K562 (cell line): Measurements from ENCODE around the gene FAM136A. TPM values are rescaled to one million over a fixed set of nuclear protein-coding genes. Genes with fewer than 3 reads are reported as not detected.

ENCODE experiments used
- ATF2 ChIP-seq: sonication (generic); formaldehyde crosslinking; IDR thresholded peaks from 2 replicates; pipeline ENCODE4 v1.8.1; 2022; ENCODE audit warnings: missing genetic modification reagents
- CREB3 ChIP-seq: fragments of 450-650 bp; conservative IDR thresholded peaks from 2 replicates; pipeline ENCODE4 v1.6.1; 2016; ENCODE audit warnings: missing genetic modification characterization, low read depth, mild to moderate bottlenecking, missing compliant biosample characterization, moderate library complexity
- GABPA ChIP-seq: fragments of 200-800 bp; sonication (Bioruptor generic); conservative IDR thresholded peaks from 2 replicates; pipeline ENCODE4 v1.6.1; 2016; ENCODE audit warnings: low read depth, missing genetic modification characterization, missing compliant biosample characterization
- ID3 ChIP-seq, 2 experiments: fragments of 250-450 bp in 1 of 2; fragments of 450-650 bp in 1 of 2; sonication (Bioruptor Pico) in 1 of 2; IDR thresholded peaks; 2 replicates each; pipeline versions ENCODE4 v1.6.1 to v1.8.0; 2016 to 2021; ENCODE audit warnings: mild to moderate bottlenecking in 2 of 2, moderate library complexity in 2 of 2, missing compliant biosample characterization in 1 of 2, missing genetic modification characterization in 1 of 2
- KLF1 ChIP-seq: fragments of 450-650 bp; IDR thresholded peaks from 2 replicates; pipeline ENCODE4 v1.6.1; 2016; ENCODE audit warnings: missing genetic modification characterization, missing compliant biosample characterization
- MAFK ChIP-seq: IDR thresholded peaks from 2 replicates; pipeline ENCODE4 v1.6.1; 2011; ENCODE audit warnings: low read length, improper control_type of control experiment
- MECOM ChIP-seq: fragments of 250-450 bp; sonication (Bioruptor Pico); IDR thresholded peaks from 2 replicates; pipeline ENCODE4 v1.8.0; 2022; ENCODE audit warnings: inconsistent platforms
- MYNN ChIP-seq, 2 experiments: sonication (generic); formaldehyde crosslinking in 1 of 2; IDR thresholded peaks; 2 replicates each; pipeline versions ENCODE4 v1.5.0 to v1.6.1; 2016 to 2020; ENCODE audit warnings: antibody characterized with exemption in 1 of 2, missing genetic modification reagents in 1 of 2
- NFYB ChIP-seq: IDR thresholded peaks from 2 replicates; pipeline ENCODE4 v1.6.1; 2011; ENCODE audit warnings: mild to moderate bottlenecking, moderate library complexity; ENCODE audit not compliant: insufficient read length; ENCODE audit errors: extremely low read depth
- NR2C2 ChIP-seq, 2 experiments: fragments of 200-800 bp in 1 of 2; sonication (Bioruptor generic) in 1 of 2; sonication (generic) in 1 of 2; formaldehyde crosslinking in 1 of 2; IDR thresholded peaks; 2 replicates each; pipeline versions ENCODE4 v1.6.1 to v1.8.0; 2016 to 2022; ENCODE audit warnings: mild to moderate bottlenecking in 1 of 2, missing compliant biosample characterization in 1 of 2, missing genetic modification characterization in 1 of 2, missing genetic modification reagents in 1 of 2
- PPARD ChIP-seq: fragments of 250-450 bp; sonication (Bioruptor Pico); IDR thresholded peaks from 2 replicates; pipeline ENCODE4 v1.8.0; 2022; ENCODE audit warnings: inconsistent platforms, mild to moderate bottlenecking, moderate library complexity
- SLC30A9 ChIP-seq: fragments of 250-450 bp; sonication (Bioruptor Pico); IDR thresholded peaks from 2 replicates; pipeline ENCODE4 v1.8.0; 2022; ENCODE audit warnings: mild to moderate bottlenecking, moderate library complexity
- TEAD4 ChIP-seq, 2 experiments: sonication (generic) in 1 of 2; formaldehyde crosslinking in 1 of 2; IDR thresholded peaks; 2 replicates each; pipeline versions ENCODE4 v1.6.1 to v1.8.0; 2012 to 2022; ENCODE audit warnings: borderline replicate concordance in 1 of 2, inconsistent platforms in 1 of 2, low read length in 1 of 2, mild to moderate bottlenecking in 1 of 2, missing genetic modification reagents in 1 of 2
- TSHZ1 ChIP-seq: fragments of 250-450 bp; sonication (Bioruptor Pico); IDR thresholded peaks from 2 replicates; pipeline ENCODE4 v1.4.0; 2020; ENCODE audit warnings: mild to moderate bottlenecking, moderate library complexity
- ZBTB12 ChIP-seq: fragments of 250-450 bp; sonication (Bioruptor Pico); IDR thresholded peaks from 2 replicates; pipeline ENCODE4 v1.4.0; 2020
- ZNF644 ChIP-seq: fragments of 200-800 bp; sonication (Bioruptor generic); IDR thresholded peaks from 2 replicates; pipeline ENCODE4 v1.6.1; 2016; ENCODE audit warnings: low read depth, missing genetic modification characterization, missing compliant biosample characterization
- ZNF785 ChIP-seq: fragments of 250-450 bp; sonication (Bioruptor Pico); IDR thresholded peaks from 2 replicates; pipeline ENCODE4 v1.4.0; 2020; ENCODE audit warnings: mild to moderate bottlenecking
- polyA plus RNA-seq, 8 experiments: library from polyadenylated mRNA; depleted of rRNA in 4 of 8; stranded (reverse) in 5 of 8; unstranded in 3 of 8; fragments of >200 nt; fragmentation: Nextera tagmentation in 2 of 8; fragmentation: Illumina TruSeq in 1 of 8; extraction: Ambion mirVana in 2 of 8; extraction: Trizol in 1 of 8; gene quantifications; 2 replicates each; pipeline versions ENCODE4 v1.2.1 to v1.2.3, GENCODE V29; 2011 to 2014; ENCODE audit warnings: inconsistent platforms in 1 of 8, missing spikeins in 1 of 8
- total RNA-seq, 7 experiments: library from RNA; depleted of rRNA in 6 of 7; stranded (reverse); fragments of >200 nt in 6 of 7; fragmentation: Illumina TruSeq in 2 of 7; extraction: Trizol in 2 of 7; gene quantifications; 2 replicates each; pipeline versions ENCODE4 v1.2.1 to v1.2.3, GENCODE V29; 2011 to 2021; ENCODE audit warnings: low replicate concordance in 1 of 7

Gene FAM136A
- total and polyA plus RNA-seq, 9 of the 15 experiments (the other 6 are each of a cell fraction or from before 2014, with no cell fraction given) = 89.0 to 151 (median 104) TPM

- TF ChIP-seq MYNN (IDR thresholded peaks at IDR 0.05) = no peak
- TF ChIP-seq MYNN (CRISPR knock-in tag; IDR thresholded peaks at IDR 0.05) = no peak
- no peak for TF ChIP-seq MAFK
- TF ChIP-seq GABPA (tag) = no peak
- no peak for TF ChIP-seq TEAD4 (IDR thresholded peaks at IDR 0.05; ENCODE audit: low read length)
- no peak for TF ChIP-seq TEAD4 (CRISPR knock-in tag; IDR thresholded peaks at IDR 0.05; ENCODE audit: borderline replicate concordance)
- no peak for TF ChIP-seq SLC30A9 (CRISPR knock-in tag)
- 0 out of 2 replicates have a peak, but pooled peaks have one; percentile 40 for TF ChIP-seq ZNF644 (tag)
- TF ChIP-seq KLF1 = no peak
- 0 out of 2 replicates have a peak, but pooled peaks have one; percentile 15 for TF ChIP-seq TSHZ1 (CRISPR knock-in tag)
- no peak for TF ChIP-seq NR2C2 (CRISPR knock-in tag; IDR thresholded peaks at IDR 0.05)
- TF ChIP-seq NR2C2 (tag; IDR thresholded peaks at IDR 0.05) = no peak
- TF ChIP-seq MECOM (CRISPR knock-in tag) = peak; percentile 78
- peak; percentile 69; the same call in 1 of the 2 replicates for TF ChIP-seq CREB3 (tag)
- no peak for TF ChIP-seq NFYB
- TF ChIP-seq ZBTB12 (CRISPR knock-in tag) = 0 out of 2 replicates have a peak, but pooled peaks have one; percentile 25
- no peak for TF ChIP-seq ID3 (CRISPR knock-in tag; IDR thresholded peaks at IDR 0.05)
- TF ChIP-seq ID3 (tag; IDR thresholded peaks at IDR 0.05) = peak; percentile 72
- TF ChIP-seq PPARD (CRISPR knock-in tag) = no peak
- TF ChIP-seq ATF2 = no peak
- TF ChIP-seq ZNF785 (CRISPR knock-in tag) = no peak
These were observed 46.1 kb downstream of the FAM136A start (continued) for GRCh38 chr2:70255637-70256314.
